Measurements from ENCODE around the gene FGD1. TPM values are rescaled to one million over a fixed set of nuclear protein-coding genes. Genes with fewer than 3 reads are reported as not detected.

The FGD1 gene
- total RNA-seq, 1 donor from 2014 or later = 9.4 TPM

DNA sequence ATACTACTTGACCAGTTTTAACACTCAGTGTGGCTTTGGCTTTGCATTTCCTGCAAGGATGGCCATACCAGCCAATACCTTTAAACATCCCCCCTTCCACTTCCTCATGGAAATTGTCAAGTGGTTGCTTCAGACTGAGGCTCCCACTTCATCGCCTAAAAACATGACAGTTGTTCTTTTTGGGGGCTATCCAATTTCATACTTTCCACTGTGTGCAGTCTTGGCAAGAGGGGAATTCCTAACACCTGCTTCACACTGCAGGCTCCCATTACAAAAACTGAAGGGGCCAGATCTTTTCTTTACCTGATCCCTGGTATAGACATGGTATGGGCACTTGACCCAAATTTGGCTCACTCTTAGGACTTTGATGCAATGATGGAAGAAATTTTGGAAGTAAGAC, 84.3 kb downstream of the FGD1 start:
- no peak for DNase-seq (ENCODE audit: low spot score in 2 of 2)
- FAIRE-seq = no peak

DNA sequence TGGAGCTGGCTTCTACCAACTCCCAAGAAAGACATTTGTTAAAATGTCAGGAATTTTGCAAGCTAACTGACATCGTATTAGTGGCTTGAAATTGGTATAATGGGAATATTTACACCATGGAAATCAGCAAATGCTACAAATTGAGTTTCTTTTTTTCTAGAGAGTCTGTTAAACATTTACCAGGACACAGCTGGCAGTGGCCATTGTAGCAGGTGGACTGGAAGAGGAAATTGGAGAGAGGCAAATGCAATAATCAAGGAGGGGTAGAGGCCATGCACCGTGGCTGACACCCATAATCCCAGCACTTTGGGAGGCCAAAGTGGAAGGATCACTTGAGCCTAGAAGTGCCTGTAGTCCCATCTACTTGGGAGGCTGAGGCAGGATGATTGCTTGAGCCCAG, 88.8 kb downstream of the FGD1 start:
- DNase-seq (ENCODE audit: low spot score in 2 of 2) (no peak), FAIRE-seq (no peak)

DNA sequence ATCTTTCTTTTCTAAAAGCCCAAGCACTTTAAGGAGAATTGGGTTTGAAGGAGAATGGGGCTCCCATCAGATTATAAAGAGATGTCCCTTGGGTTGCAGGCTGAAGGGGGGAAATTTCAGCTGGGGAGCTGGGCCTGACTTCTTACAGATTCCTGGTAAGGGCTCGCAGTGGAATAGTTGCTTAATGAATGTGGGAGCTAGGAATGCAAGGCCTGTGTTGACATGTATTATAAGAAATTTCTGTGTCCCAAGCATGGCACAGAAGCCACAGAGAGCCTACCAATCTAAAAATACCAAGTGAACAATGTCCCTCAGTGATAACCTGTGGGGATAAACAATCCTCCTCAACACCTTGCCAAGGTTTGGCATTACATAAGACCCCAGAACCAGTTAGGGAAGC, 98.9 kb downstream of the FGD1 start:
- FAIRE-seq = no peak
- DNase-seq (ENCODE audit: low spot score in 2 of 2) = no peak

Other genes starting within 250 kb of the FGD1 start
- gene WNK3, start 138.2 kb downstream of the FGD1 start, total RNA-seq = 71.3 TPM
- gene TSR2, start 55.8 kb downstream of the FGD1 start, total RNA-seq = 13.0 TPM
- 19.2 TPM for gene GNL3L, start 34.0 kb upstream of the FGD1 start, total RNA-seq